Stimulated activated CD4-positive, alpha-beta T cell treated with anti-CD3 and anti-CD28 coated beads, Interleukin-15, amount 100 ng/mL, for 48 hours (primary cell): ENCODE data around the gene SPRY4.
"Not testable (repeated sequence)": the region's sequence is repeated elsewhere in the genome, so short reads cannot be mapped to it uniquely, and the experiment has no call there.

ENCODE experiments used
- DNase-seq, 2 donors: peaks; one replicate each; pipeline ENCODE4 v3.0.0-alpha.2; 2020; ENCODE audit warnings: low read depth in 2 of 2

SPRY4 gene

GRCh38 chr5:142295084-142295758, 29.6 kb downstream of the SPRY4 start:
- no peak for DNase-seq

GRCh38 chr5:142293486-142293885, 31.3 kb downstream of the SPRY4 start:
- DNase-seq = no peak

GRCh38 chr5:142292808-142293207, 32.0 kb downstream of the SPRY4 start:
- DNase-seq = no peak

- no peak for DNase-seq
Observed at GRCh38 chr5:142292249-142292648, 32.6 kb downstream of the SPRY4 start.

- no peak for DNase-seq
Observed at GRCh38 chr5:142290577-142291299, 34.1 kb downstream of the SPRY4 start.

GRCh38 chr5:142289708-142290576, 34.9 kb downstream of the SPRY4 start:
- no peak for DNase-seq

- DNase-seq = no peak
Observed at GRCh38 chr5:142287973-142288313, 36.9 kb downstream of the SPRY4 start.

GRCh38 chr5:142287096-142287972, 37.5 kb downstream of the SPRY4 start:
- DNase-seq = no peak

- no peak for DNase-seq
Observed at GRCh38 chr5:142286111-142286510, 38.7 kb downstream of the SPRY4 start.

- no peak for DNase-seq
Observed at GRCh38 chr5:142283304-142283703, 41.5 kb downstream of the SPRY4 start.

- no peak for DNase-seq
Observed at GRCh38 chr5:142281966-142282365, 42.9 kb downstream of the SPRY4 start.

GRCh38 chr5:142281008-142281367, 43.8 kb downstream of the SPRY4 start:
- no peak for DNase-seq

- DNase-seq = no peak
Observed at GRCh38 chr5:142280066-142281007, 44.5 kb downstream of the SPRY4 start.

- DNase-seq = no peak
Observed at GRCh38 chr5:142278627-142279026, 46.2 kb downstream of the SPRY4 start.

GRCh38 chr5:142277796-142278195, 47.0 kb downstream of the SPRY4 start:
- no peak for DNase-seq

- DNase-seq = no peak
Observed at GRCh38 chr5:142276517-142276916, 48.3 kb downstream of the SPRY4 start.

- DNase-seq = no peak
Observed at GRCh38 chr5:142275496-142275895, 49.3 kb downstream of the SPRY4 start.

- not testable (repeated sequence) for DNase-seq
Observed at GRCh38 chr5:142272596-142272995, 52.2 kb downstream of the SPRY4 start.

- DNase-seq = not testable (repeated sequence)
Observed at GRCh38 chr5:142264084-142264483, 60.7 kb downstream of the SPRY4 start.

- no peak for DNase-seq
Observed at GRCh38 chr5:142263346-142263745, 61.5 kb downstream of the SPRY4 start.

- no peak for DNase-seq
Observed at GRCh38 chr5:142262683-142263082, 62.1 kb downstream of the SPRY4 start.
